ENCODE results near the gene RBP7. TPM values are rescaled to one million over a fixed set of nuclear protein-coding genes. Genes with fewer than 3 reads are reported as not detected.

RBP7 gene
- total RNA-seq, 1 donor from 2014 or later, result 1.0 TPM

DNA sequence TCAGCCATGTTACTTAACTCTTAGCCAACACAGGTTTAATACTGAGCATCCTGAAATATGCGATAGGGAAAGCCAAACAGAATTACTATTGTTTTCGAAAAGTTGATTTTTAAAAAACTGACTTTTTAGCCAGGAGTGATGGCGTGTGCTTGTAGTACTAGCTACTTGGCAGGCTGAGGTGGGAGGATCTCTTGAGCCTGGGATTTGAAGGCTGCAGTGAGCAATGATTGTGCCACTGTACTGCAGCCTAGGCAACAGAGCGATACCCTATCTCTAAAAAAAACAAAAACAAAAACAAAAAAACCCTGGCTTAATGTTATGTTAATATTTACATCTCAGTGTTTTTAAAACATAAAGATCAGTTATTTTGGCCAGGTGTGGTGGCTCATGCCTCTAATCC lies 37.0 kb upstream of the RBP7 start:
- FAIRE-seq, result no peak
- H3K9me3 Mint-ChIP-seq (ENCODE audit: unreplicated experiment), result no peaks in the 10 kb centered on the region
- no peak overlapping the region for H3K4me2 ChIP-seq (ENCODE audit: low read length)

DNA sequence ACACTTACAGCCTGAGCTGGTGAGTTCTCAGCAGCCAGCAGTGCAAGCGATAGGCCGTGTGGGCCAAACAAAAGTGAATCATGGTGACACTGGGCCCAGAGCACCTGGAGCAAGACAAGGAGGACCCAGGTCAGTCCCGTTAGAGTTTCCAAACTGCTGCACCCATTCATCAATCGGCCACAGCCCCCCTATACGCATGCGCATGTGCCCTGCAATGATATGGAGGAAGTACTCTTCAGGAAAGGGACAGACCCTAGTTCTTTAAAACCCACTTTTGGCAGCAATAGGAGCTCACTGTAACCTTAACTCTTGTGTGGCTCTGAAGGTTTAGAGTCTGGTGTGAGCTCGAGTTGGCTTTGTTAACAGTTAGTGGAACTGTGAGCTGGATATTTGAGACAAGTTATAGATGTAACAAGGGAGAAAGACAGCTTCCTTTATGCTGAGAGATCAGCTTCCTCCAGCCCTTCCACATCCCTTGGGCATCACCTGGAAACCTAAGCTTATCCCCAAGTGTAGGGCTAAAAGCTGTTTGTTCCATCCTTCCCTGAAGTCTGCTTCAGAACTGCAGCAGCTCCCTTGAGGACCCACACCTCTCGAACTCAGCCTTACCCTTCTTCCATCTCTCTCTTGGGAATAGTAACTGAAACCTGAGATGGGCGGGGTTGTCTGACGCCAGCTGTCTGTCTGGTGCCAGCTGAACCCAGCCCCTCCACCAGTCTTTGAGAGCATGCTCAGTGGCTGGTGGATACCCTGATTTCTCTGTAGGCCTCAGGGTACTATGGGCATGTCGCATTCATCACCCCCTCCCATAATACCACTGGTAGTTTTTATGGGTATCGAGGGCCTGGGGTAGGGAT lies 36.1 kb upstream of the RBP7 start:
- DNase-seq (ENCODE audit: low read depth) (no peak), FAIRE-seq (no peak)
- H3K4me3 Mint-ChIP-seq (ENCODE audit: unreplicated experiment), result no peak overlapping the region
- no peaks in the 10 kb centered on the region for H3K36me3 ChIP-seq (ENCODE audit: insufficient read depth, low read length)
- H3K4me3 ChIP-seq (ENCODE audit: insufficient read depth, low read depth, low read length), result no peak overlapping the region
- no peaks in the 10 kb centered on the region for H3K27me3 Mint-ChIP-seq (ENCODE audit: low read depth, unreplicated experiment)
- H2AFZ ChIP-seq (ENCODE audit: low read depth, low read length), result no peak overlapping the region
- no peaks in the 10 kb centered on the region for H3K9me3 ChIP-seq (ENCODE audit: insufficient read depth, low read depth, low read length)
- no peaks in the 10 kb centered on the region for H3K36me3 Mint-ChIP-seq (ENCODE audit: low read depth, unreplicated experiment)
- H3K27me3 ChIP-seq (ENCODE audit: insufficient read depth, low read length), result no peaks in the 10 kb centered on the region
- no peak overlapping the region for H3K4me2 ChIP-seq (ENCODE audit: low read length)
- no peak overlapping the region for H3K9ac ChIP-seq (ENCODE audit: low read length)
- H3K9me3 Mint-ChIP-seq (ENCODE audit: unreplicated experiment), result no peaks in the 10 kb centered on the region
- TF ChIP-seq, protein P1, sequence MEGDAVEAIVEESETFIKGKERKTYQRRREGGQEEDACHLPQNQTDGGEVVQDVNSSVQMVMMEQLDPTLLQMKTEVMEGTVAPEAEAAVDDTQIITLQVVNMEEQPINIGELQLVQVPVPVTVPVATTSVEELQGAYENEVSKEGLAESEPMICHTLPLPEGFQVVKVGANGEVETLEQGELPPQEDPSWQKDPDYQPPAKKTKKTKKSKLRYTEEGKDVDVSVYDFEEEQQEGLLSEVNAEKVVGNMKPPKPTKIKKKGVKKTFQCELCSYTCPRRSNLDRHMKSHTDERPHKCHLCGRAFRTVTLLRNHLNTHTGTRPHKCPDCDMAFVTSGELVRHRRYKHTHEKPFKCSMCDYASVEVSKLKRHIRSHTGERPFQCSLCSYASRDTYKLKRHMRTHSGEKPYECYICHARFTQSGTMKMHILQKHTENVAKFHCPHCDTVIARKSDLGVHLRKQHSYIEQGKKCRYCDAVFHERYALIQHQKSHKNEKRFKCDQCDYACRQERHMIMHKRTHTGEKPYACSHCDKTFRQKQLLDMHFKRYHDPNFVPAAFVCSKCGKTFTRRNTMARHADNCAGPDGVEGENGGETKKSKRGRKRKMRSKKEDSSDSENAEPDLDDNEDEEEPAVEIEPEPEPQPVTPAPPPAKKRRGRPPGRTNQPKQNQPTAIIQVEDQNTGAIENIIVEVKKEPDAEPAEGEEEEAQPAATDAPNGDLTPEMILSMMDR (IDR thresholded peaks at IDR 0.05; ENCODE audit: insufficient read depth, low read depth, low read length), result no peak
- H3K27ac Mint-ChIP-seq (ENCODE audit: unreplicated experiment), result no peak overlapping the region
- H3K4me1 ChIP-seq (ENCODE audit: insufficient read depth, low read length), result no peaks in the 10 kb centered on the region
- peaks cover 6% of the 10 kb centered on the region for H3K4me1 Mint-ChIP-seq (ENCODE audit: low read depth, unreplicated experiment)
- no peaks in the 10 kb centered on the region for H3K79me2 ChIP-seq (ENCODE audit: insufficient read depth, low read length)
- H4K20me1 ChIP-seq (ENCODE audit: insufficient read depth, low read length), result no peaks in the 10 kb centered on the region
- no peak overlapping the region for H3K27ac ChIP-seq (ENCODE audit: low read depth, low read length)

More for the DNA sequence above, 37.0 kb upstream of the RBP7 start:
- H3K4me3 Mint-ChIP-seq (ENCODE audit: unreplicated experiment), result no peak overlapping the region
- Histone ChIP-seq H3K36me3 (ENCODE audit: insufficient read depth, low read length) (no peaks in the 10 kb centered on the region), H3K4me1 (ENCODE audit: insufficient read depth, low read length) (no peaks in the 10 kb centered on the region), H3K27ac (ENCODE audit: low read depth, low read length) (no peak overlapping the region), H3K9ac (ENCODE audit: low read length) (no peak overlapping the region), H4K20me1 (ENCODE audit: insufficient read depth, low read length) (no peaks in the 10 kb centered on the region), H3K4me3 (ENCODE audit: insufficient read depth, low read depth, low read length) (no peak overlapping the region), H3K9me3 (ENCODE audit: insufficient read depth, low read depth, low read length) (no peaks in the 10 kb centered on the region), H3K27me3 (ENCODE audit: insufficient read depth, low read length) (no peaks in the 10 kb centered on the region), H2AFZ (ENCODE audit: low read depth, low read length) (no peak overlapping the region), H3K79me2 (ENCODE audit: insufficient read depth, low read length) (no peaks in the 10 kb centered on the region)
- peaks cover 6% of the 10 kb centered on the region for H3K4me1 Mint-ChIP-seq (ENCODE audit: low read depth, unreplicated experiment)
- no peak for DNase-seq (ENCODE audit: low read depth)
- no peaks in the 10 kb centered on the region for H3K27me3 Mint-ChIP-seq (ENCODE audit: low read depth, unreplicated experiment)
- no peak for TF ChIP-seq EZH2 (IDR thresholded peaks at IDR 0.05; ENCODE audit: insufficient read depth, low read length)
- TF ChIP-seq, protein P1 (IDR thresholded peaks at IDR 0.05; ENCODE audit: insufficient read depth, low read depth, low read length), result no peak
- H3K27ac Mint-ChIP-seq (ENCODE audit: unreplicated experiment), result no peak overlapping the region
- no peaks in the 10 kb centered on the region for H3K36me3 Mint-ChIP-seq (ENCODE audit: low read depth, unreplicated experiment)

DNA sequence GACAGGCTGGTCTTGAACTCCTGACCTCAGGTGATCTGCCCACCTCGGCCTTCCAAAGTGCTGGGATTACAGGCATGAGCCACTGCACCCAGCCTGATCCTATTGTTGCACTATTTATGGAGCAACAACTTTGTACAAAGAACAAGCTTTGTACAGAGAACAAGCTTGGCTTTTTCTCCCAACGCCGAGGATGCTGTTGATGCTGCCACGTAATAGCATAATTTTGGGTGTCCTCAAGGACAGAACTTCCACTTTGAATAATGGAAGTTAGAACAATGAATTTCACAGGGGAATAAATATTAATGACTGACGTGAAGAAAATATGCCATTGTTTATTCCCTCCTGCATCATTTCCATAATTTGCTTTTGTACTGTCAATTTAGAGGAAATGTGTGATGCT lies 12.8 kb upstream of the RBP7 start:
- Histone ChIP-seq H3K4me1 (ENCODE audit: insufficient read depth, low read length) (no peaks in the 10 kb centered on the region), H3K79me2 (ENCODE audit: insufficient read depth, low read length) (no peaks in the 10 kb centered on the region), H3K4me3 (ENCODE audit: insufficient read depth, low read depth, low read length) (no peak overlapping the region), H3K36me3 (ENCODE audit: insufficient read depth, low read length) (peaks cover 6% of the 10 kb centered on the region), H4K20me1 (ENCODE audit: insufficient read depth, low read length) (no peaks in the 10 kb centered on the region), H3K9me3 (ENCODE audit: insufficient read depth, low read depth, low read length) (no peaks in the 10 kb centered on the region), H3K4me2 (ENCODE audit: low read length) (no peak overlapping the region), H3K27me3 (ENCODE audit: insufficient read depth, low read length) (no peaks in the 10 kb centered on the region), H3K27ac (ENCODE audit: low read depth, low read length) (no peak overlapping the region), H3K9ac (ENCODE audit: low read length) (no peak overlapping the region), H2AFZ (ENCODE audit: low read depth, low read length) (no peak overlapping the region)
- Mint-ChIP-seq H3K4me3 (ENCODE audit: unreplicated experiment) (no peak overlapping the region), H3K9me3 (ENCODE audit: unreplicated experiment) (no peaks in the 10 kb centered on the region), H3K36me3 (ENCODE audit: low read depth, unreplicated experiment) (peaks cover 19% of the 10 kb centered on the region), H3K27ac (ENCODE audit: unreplicated experiment) (no peak overlapping the region), H3K27me3 (ENCODE audit: low read depth, unreplicated experiment) (no peaks in the 10 kb centered on the region), H3K4me1 (ENCODE audit: low read depth, unreplicated experiment) (no peaks in the 10 kb centered on the region)
- TF ChIP-seq, protein P1 (IDR thresholded peaks at IDR 0.05; ENCODE audit: insufficient read depth, low read depth, low read length), result no peak
- TF ChIP-seq EZH2 (IDR thresholded peaks at IDR 0.05; ENCODE audit: insufficient read depth, low read length), result no peak
- DNase-seq (ENCODE audit: low read depth), result no peak
- no peak for FAIRE-seq

Measured in astrocyte (in vitro differentiated cells and primary cell).